Common myeloid progenitor, CD34-positive (primary cell): ENCODE measurements around the gene TWIST2.

ENCODE experiments used
- CTCF ChIA-PET: fragments of 350-600 bp; sonication (Branson Sonifier 250); formaldehyde crosslinking; loops from one replicate; lab custom pipeline; 2021; ENCODE audit warnings: antibody characterized with exemption; lab: Charles Lee
- POLR2A ChIA-PET: fragments of 350-600 bp; sonication (Branson Sonifier 250); formaldehyde crosslinking; loops from one replicate; lab custom pipeline; 2021; ENCODE audit warnings: antibody characterized with exemption; lab: Charles Lee
- DNase-seq, 3 donors: peaks; one replicate each; pipeline versions ENCODE4 v3.0.0 to v3.0.0-alpha.2; 2013
- H3K27ac ChIP-seq, 2 experiments: 1 replicate in 1 of 2; 2 replicates in 1 of 2; pipeline ENCODE4 v1.7.0; 2013; ENCODE audit warnings: inconsistent platforms in 2 of 2, low read length in 2 of 2, mild to moderate bottlenecking in 2 of 2, low read depth in 1 of 2, moderate library complexity in 1 of 2; ENCODE audit not compliant: severe bottlenecking in 2 of 2, insufficient read depth in 1 of 2, poor library complexity in 1 of 2
- H3K27me3 ChIP-seq, 5 experiments: replicated peaks in 2 of 5; 1 replicate in 3 of 5; 2 replicates in 2 of 5; pipeline versions ENCODE4 v1.6.1 to v1.7.0; 2013; ENCODE audit warnings: low read length in 4 of 5, mild to moderate bottlenecking in 2 of 5, moderate library complexity in 2 of 5, inconsistent platforms in 1 of 5; ENCODE audit not compliant: insufficient read depth in 5 of 5, control insufficient read depth in 4 of 5
- H3K36me3 ChIP-seq, 4 experiments: 1 replicate in 2 of 4; 2 replicates in 2 of 4; pipeline versions ENCODE4 v1.6.1 to v1.7.0; 2013; ENCODE audit warnings: low read length in 3 of 4, control low read depth in 1 of 4, mild to moderate bottlenecking in 1 of 4; ENCODE audit not compliant: control insufficient read depth in 4 of 4, insufficient read depth in 4 of 4
- H3K4me1 ChIP-seq, 4 experiments: 1 replicate in 3 of 4; 2 replicates in 1 of 4; pipeline versions ENCODE4 v1.6.1 to v1.7.1; 2013; ENCODE audit warnings: low read length in 3 of 4, mild to moderate bottlenecking in 3 of 4, control low read depth in 1 of 4, inconsistent platforms in 1 of 4, moderate library complexity in 1 of 4; ENCODE audit not compliant: control insufficient read depth in 4 of 4, insufficient read depth in 4 of 4; ENCODE audit errors: control extremely low read depth in 1 of 4
- H3K4me3 ChIP-seq, 7 experiments: 1 replicate in 4 of 7; 2 replicates in 3 of 7; pipeline versions ENCODE4 v1.5.1 to v1.7.0; 2013; ENCODE audit warnings: mild to moderate bottlenecking in 7 of 7, low read length in 6 of 7, moderate library complexity in 6 of 7, inconsistent platforms in 2 of 7, low read depth in 2 of 7, control low read depth in 1 of 7; ENCODE audit not compliant: insufficient read depth in 4 of 7, control insufficient read depth in 1 of 7; ENCODE audit errors: extremely low read depth in 1 of 7
- H3K9me3 ChIP-seq, 5 experiments: 1 replicate in 4 of 5; 2 replicates in 1 of 5; pipeline versions ENCODE4 v1.6.1 to v1.7.1; 2013; ENCODE audit warnings: low read length in 4 of 5, mild to moderate bottlenecking in 2 of 5, inconsistent platforms in 1 of 5, low read depth in 1 of 5, moderate library complexity in 1 of 5; ENCODE audit not compliant: control insufficient read depth in 4 of 5, insufficient read depth in 2 of 5; ENCODE audit errors: control extremely low read depth in 1 of 5
- WGBS: methylation state at CpG from one replicate; pipeline ENCODE4 v1.1.5; 2013; ENCODE audit not compliant: insufficient coverage; 5-methylcytosine and 5-hydroxymethylcytosine counted together

Gene TWIST2

DNA sequence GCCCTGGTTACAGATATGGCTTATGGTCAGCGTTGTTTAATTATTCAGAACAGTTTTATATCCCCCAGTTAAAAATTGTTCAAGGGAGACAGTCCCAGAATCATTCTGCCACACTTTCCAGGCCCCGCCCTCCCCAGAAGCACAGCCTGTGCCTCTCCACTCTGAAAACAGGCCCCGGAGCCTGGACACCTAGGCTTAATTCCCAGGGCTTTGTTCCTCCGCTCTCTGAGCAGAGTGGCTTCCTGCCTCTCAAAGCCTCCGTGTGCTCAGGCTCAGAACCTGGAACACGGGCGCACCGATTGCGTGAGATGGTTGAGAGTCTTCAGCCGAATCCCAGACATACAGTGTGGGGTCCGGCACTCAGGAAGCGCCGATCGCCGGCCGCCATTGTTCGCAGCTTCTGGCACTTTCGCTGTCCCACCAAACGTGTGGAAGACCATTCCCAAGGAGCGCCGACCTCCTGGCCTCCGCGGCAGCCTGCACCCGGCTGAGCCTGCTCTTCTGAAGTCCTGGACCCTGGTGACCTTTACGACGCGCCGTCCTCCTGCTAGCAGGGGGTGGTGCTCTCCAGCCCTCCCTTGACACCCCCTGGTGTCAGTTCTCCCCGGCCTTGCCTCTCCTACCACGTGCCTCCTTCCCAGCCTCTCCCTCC lies 45.6 kb downstream of the TWIST2 start:
- no peaks in the 10 kb centered on the region for H3K9me3 ChIP-seq
- no peak for DNase-seq
- H3K36me3 ChIP-seq, result no peaks in the 10 kb centered on the region
- peaks cover 0 to 56% (median 8%) of the 10 kb centered on the region in 5 experiments for H3K27me3 ChIP-seq
- H3K4me3 ChIP-seq, result no peak overlapping the region
- ChIA-PET POLR2A (interaction anchor here (0.6 kb wide), 1 partner anchor 1521 kb away, joined by 3 read pairs; no protein-coding TSS in a partner anchor), CTCF (no interaction called here)
- no peak overlapping the region for H3K27ac ChIP-seq
- H3K4me1 ChIP-seq, result no peaks in the 10 kb centered on the region
- WGBS, result 91% methylated on average over 28 of the region's 30 CpGs

DNA sequence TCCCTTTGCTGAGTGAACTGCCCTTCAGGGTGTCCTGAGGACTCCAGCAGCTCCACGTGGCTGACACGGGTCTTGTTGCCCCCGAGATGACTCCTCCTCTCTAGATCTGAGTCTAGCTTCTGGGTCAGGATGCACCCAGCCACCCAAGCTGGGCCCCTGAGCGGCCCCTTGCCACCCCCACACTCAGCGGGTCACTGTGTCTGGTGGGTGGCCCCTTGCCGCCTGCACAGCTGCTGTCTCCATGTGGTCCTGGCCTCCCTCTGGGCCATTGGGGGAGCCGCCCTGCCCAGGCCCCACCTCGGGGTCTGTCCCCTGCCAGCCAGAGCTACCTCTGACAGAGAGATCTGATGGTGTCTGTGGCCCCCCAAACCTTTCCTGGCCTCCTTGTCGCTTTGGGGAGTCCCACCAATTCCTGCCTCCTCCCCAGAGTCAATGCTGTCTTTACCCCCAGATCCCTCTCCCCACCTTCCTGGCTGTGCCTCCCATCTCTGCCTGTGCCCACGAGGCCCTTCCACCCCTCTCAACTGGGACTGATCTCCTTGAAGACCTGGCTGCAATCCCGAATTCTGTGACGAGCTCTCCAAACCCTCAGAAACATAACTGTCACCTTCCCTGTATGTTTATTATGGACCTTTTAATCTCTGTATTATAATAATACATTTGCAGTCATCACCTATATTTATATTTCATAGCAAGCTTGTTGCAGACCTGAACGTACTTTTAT lies 46.5 kb downstream of the TWIST2 start:
- WGBS, result 95% methylated on average over 7 of the region's 13 CpGs
- ChIA-PET POLR2A (interaction anchor here (0.6 kb wide), 1 partner anchor 1521 kb away, joined by 3 read pairs; no protein-coding TSS in a partner anchor), CTCF (no interaction called here)
- H3K27me3 ChIP-seq, result peaks cover 0 to 64% (median 4%) of the 10 kb centered on the region in 5 experiments
- no peaks in the 10 kb centered on the region for H3K9me3 ChIP-seq
- no peak overlapping the region for H3K27ac ChIP-seq
- H3K4me3 ChIP-seq, result no peak overlapping the region
- no peak for DNase-seq
- no peaks in the 10 kb centered on the region for H3K36me3 ChIP-seq
- no peaks in the 10 kb centered on the region for H3K4me1 ChIP-seq

DNA sequence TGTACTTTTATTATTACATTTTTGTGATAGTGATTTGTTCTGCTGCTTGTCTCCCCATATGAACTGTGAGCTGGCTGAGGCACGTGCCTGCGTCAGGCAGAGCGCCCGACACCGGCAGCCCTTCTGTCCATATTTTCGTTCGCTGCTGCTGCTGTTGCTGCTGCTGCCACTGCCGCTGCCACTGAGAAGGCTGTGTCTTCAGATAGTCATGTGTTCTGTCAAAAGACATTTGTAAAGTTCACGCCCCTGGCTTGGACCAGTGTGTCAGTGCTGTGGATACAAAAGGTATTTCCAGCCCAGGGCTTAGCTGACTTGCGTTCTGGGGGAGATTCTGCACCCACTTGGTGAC lies 47.0 kb downstream of the TWIST2 start:
- no peak for DNase-seq
- no peak overlapping the region for H3K4me3 ChIP-seq
- 94% methylated on average over 10 of the region's 10 CpGs for WGBS
- no peaks in the 10 kb centered on the region for H3K36me3 ChIP-seq
- H3K27me3 ChIP-seq, result peaks cover 0 to 63% (median 4%) of the 10 kb centered on the region in 5 experiments
- CTCF ChIA-PET, result no interaction called here
- no peaks in the 10 kb centered on the region for H3K9me3 ChIP-seq
- no peak overlapping the region for H3K27ac ChIP-seq
- POLR2A ChIA-PET, result no interaction called here
- H3K4me1 ChIP-seq, result no peaks in the 10 kb centered on the region

DNA sequence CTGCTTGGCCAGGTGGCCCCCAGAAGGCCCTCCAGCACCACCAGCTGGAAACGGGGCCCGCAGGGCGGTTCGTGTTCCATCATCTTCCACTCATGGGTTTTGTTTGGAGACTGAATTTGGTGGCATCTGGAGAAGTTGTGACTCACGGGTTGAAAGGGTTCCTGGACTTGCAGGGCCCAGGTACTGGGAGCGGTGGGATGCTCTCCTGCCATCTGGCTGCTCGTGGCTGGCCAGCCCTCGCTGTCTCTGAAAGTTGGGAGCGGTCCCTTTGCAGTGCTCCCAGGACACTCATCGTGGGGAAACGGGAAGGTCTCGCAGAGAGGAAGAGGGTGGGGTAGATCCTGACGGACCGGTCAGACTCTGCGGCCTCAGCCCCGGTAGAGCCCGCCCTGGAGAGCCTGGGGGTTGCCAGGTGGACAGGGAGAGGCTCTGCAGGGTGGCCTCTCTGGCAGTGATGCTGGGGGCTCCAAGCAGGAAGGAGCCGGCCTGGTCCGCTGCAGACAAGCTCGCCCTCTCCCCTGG lies 47.5 kb downstream of the TWIST2 start:
- no peak for DNase-seq
- H3K36me3 ChIP-seq, result no peaks in the 10 kb centered on the region
- 78% methylated on average over 12 of the region's 20 CpGs for WGBS
- no peak overlapping the region for H3K27ac ChIP-seq
- peaks cover 0 to 65% (median 4%) of the 10 kb centered on the region in 5 experiments for H3K27me3 ChIP-seq
- H3K4me1 ChIP-seq, result no peaks in the 10 kb centered on the region
- POLR2A ChIA-PET, result no interaction called here
- CTCF ChIA-PET, result no interaction called here
- H3K9me3 ChIP-seq, result no peaks in the 10 kb centered on the region
- H3K4me3 ChIP-seq, result no peak overlapping the region

DNA sequence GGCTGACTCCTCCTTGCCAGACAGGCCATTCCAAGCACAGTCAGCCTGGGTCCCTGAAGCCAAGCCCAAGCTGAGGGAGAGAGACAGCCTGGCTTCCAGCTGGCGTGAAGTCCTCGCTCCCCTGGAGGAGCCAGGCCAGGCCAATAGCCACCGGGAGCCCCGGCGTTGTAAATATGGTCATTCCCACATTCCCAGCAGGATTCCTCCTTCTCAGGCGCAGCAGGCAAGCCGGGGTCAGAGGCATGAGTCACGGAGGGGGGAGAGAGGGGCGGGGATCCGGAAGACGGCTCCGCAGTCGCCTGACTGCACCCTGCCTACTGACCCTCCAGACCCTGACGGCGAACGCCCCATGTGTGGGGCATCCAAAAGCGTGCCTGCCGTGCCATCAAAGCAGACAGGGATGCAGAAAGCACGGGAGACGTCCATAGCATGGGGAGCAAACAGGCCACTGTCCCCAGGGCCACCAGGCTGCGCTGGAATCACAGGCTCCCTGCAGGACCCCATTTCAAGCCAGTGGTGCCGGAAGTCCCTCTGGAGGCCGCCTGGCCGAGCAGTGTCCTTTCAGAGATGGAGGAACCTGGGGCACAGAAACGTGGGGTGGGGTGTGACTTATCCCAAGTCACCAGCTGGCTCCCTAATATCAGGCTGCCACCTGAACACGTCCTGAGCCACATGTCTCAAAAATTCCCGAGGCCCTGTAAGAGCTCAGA lies 48.2 kb downstream of the TWIST2 start:
- Histone ChIP-seq H3K4me3 (no peak overlapping the region), H3K9me3 (no peaks in the 10 kb centered on the region), H3K36me3 (no peaks in the 10 kb centered on the region), H3K4me1 (no peaks in the 10 kb centered on the region), H3K27me3 (peaks cover 0 to 68% (median 4%) of the 10 kb centered on the region in 5 experiments), H3K27ac (no peak overlapping the region)
- 39% methylated on average over 21 of the region's 27 CpGs for WGBS
- ChIA-PET POLR2A (no interaction called here), CTCF (no interaction called here)
- DNase-seq, result no peak

DNA sequence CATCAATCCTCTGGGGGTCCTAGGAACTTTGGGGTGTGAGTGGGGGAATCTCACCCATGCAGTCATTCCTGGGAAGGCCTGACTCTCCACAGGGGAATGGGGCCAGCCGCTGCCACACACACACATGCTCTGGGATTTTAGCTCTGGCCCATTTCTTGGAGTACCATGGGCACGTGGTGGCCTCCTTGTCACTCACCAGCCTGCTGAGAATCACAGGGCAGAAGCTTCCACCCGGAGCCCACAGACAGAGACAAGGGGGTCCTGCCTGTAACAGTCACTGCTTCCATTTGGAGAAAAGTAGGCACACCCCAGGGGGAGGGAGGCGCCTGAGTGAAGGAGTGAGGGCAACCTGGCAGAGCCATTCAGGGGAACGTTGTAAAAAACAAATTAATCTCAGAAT lies 48.8 kb downstream of the TWIST2 start:
- Histone ChIP-seq H3K9me3 (no peaks in the 10 kb centered on the region), H3K27me3 (peaks cover 0 to 67% (median 4%) of the 10 kb centered on the region in 5 experiments), H3K36me3 (no peaks in the 10 kb centered on the region), H3K4me1 (no peaks in the 10 kb centered on the region), H3K27ac (no peak overlapping the region), H3K4me3 (no peak overlapping the region)
- no peak for DNase-seq
- CTCF ChIA-PET, result no interaction called here
- 95% methylated on average over 3 of the region's 5 CpGs for WGBS
- POLR2A ChIA-PET, result no interaction called here
